GM19328 (cell line): ENCODE measurements around the gene SBF2.
A peak's percentile ranks its signal among the peaks of the same experiment; 100 is the strongest.
"Not testable (repeated sequence)": the region's sequence is repeated elsewhere in the genome, so short reads cannot be mapped to it uniquely, and the experiment has no call there.

ENCODE experiments used
- ATAC-seq: cut with Tn5 transposase; IDR thresholded peaks from one replicate; pipeline ENCODE4 v1.9.1; 2021; ENCODE audit warnings: mild to moderate bottlenecking, moderate library complexity; ENCODE audit not compliant: unreplicated experiment

Gene SBF2

GRCh38 chr11:10076458-10077141 lies 217.4 kb downstream of the SBF2 start:
- ATAC-seq: peak; percentile 67

DNA sequence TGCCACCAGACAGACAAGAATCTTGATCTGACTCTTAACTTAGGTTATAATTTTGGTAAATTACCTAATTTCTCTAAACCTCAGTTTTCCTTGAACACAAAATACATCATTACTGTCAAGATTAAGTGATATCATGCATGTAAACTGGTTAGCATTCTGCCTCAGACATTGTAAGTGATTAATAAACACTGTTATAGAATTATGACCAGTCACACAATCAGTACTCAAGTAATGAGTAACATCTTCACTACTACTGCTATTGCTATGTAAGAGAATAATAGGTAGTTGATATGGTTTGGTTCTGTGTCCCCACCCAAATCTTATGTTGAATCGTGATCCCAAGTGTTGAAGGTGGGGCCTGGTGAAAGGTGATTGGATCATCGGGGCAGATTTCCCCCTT lies 218.9 kb downstream of the SBF2 start:
- ATAC-seq: no peak

- ATAC-seq: no peak
Measured at GRCh38 chr11:10072841-10073240, 221.2 kb downstream of the SBF2 start.

GRCh38 chr11:10072142-10072541 lies 221.9 kb downstream of the SBF2 start:
- no peak for ATAC-seq

GRCh38 chr11:10067629-10068300 lies 226.3 kb downstream of the SBF2 start:
- no peak for ATAC-seq

GRCh38 chr11:10066441-10066840 lies 227.6 kb downstream of the SBF2 start:
- no peak for ATAC-seq

GRCh38 chr11:10064828-10065227 lies 229.2 kb downstream of the SBF2 start:
- ATAC-seq: no peak

GRCh38 chr11:10058356-10058755 lies 235.7 kb downstream of the SBF2 start:
- ATAC-seq: no peak

DNA sequence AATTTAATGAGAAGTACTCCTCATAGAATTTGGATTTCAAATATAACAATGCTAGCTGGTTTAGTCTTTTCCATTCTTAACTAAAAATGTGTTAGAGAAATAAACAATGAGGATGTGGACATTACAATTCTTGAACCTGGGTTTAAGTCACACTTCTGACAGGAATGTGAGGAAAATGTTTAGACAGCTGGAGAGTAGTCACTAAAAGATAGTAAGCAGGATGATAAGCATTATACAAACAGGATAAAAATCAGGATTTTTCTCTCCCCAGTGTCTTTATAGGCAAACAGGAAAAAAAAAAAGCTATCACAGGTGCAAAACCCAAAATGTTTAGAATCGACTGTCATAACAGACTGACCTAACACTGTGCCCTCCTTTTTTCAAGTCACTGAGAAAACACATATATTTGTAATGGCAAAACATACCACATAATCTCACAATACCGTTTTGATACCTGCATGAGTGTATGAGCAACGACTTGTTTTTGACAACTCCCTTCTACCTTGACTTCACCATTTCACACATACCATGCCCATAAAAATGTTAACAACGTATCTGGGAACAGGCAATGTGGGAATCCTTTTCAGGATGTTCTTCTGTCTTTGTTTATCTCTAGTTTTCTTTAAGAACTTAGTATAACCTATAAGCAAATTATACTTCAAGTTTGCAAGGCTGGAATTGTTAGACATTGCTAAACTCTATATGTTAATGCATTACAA lies 242.0 kb downstream of the SBF2 start:
- no peak for ATAC-seq

GRCh38 chr11:10050561-10050960 lies 243.5 kb downstream of the SBF2 start:
- ATAC-seq: no peak

- ATAC-seq: no peak
Measured at GRCh38 chr11:10049756-10050155, 244.3 kb downstream of the SBF2 start.

- ATAC-seq: no peak
Measured at GRCh38 chr11:10048350-10048749, 245.7 kb downstream of the SBF2 start.

DNA sequence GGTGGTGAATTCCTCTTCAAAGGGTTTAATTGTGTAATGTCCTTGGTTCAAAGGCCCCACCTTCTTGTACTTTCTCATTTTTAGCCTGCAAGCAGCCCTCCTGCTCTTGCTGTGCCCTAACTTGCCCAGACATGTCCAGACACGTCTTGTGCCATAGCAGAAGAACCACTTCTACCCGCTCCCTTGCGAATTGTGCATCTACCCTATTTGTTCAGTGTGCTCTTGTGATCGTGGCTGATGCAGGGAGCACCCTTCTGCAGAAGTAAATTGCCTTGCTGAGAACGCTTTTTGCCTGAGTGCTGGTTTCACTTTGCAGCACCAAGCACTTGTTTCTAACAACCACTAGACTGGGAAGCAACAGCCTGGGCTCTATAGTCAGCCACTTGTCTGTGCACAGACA lies 249.4 kb downstream of the SBF2 start:
- no peak for ATAC-seq

- no peak for ATAC-seq
Measured at GRCh38 chr11:10042699-10043098, 251.3 kb downstream of the SBF2 start.

DNA sequence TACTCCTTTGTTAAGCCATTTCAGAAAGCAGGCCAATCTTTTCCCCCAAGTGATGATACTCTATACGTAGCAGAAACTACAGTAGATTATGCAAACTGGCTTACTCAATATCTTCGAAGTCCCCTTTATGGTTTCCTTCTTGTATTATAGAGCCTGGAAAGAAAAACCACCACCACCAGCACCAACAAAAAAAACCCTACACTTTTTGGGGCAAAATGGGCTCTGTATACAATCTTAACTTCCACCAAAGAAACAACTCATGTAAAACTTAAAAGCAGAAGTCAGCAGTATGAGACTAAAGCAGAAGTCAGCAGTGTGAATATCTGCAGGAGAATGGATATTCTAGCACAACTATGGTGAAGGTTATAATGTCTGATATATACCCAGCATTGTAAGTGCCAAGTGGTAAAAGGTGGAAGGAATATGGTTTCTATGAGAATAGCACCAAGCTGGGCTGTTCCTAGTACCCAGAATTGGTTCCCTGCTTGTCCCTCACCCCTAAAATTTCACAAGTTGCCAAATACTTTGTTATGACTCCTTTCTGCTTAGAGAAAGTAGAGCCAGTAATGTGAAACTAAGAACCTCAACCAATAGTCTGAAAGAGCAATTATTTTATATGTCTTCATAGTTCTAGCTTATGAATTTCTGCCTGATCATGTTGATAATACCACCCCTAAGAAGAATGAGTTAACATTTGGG lies 252.1 kb downstream of the SBF2 start:
- ATAC-seq: no peak

- no peak for ATAC-seq
Measured at GRCh38 chr11:10041332-10041731, 252.7 kb downstream of the SBF2 start.

GRCh38 chr11:10038521-10039302 lies 255.3 kb downstream of the SBF2 start:
- no peak for ATAC-seq

DNA sequence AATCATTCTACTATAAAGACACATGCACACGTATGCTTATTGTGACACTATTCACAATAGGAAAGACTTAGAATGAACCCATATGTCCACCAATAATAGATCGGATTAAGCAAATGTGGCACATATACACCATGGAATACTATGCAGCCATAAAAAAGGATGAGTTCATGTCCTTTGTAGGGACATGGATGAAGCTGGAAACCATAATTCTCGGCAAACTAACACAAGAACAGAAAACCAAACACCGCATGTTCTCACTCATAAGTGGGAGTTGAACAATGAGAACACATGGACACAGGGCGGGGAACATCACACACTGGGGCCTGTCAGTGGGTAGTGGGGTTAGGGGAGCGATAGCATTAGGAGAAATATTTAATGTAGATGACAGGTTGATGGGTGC lies 258.1 kb downstream of the SBF2 start:
- ATAC-seq: not testable (repeated sequence)

GRCh38 chr11:10032935-10033334 lies 261.1 kb downstream of the SBF2 start:
- no peak for ATAC-seq

- no peak for ATAC-seq
Measured at GRCh38 chr11:10030122-10030490, 263.9 kb downstream of the SBF2 start.
